Psoas muscle (tissue), 8 donors: ENCODE measurements around the gene GPI. TPM values are rescaled to one million over a fixed set of nuclear protein-coding genes. Genes with fewer than 3 reads are reported as not detected.

Experiments used
- ATAC-seq, 4 donors: fragments of 200-7000 bp; cut with Tn5 transposase; one replicate each; pipeline ENCODE4 v1.9.1; 2020; ENCODE audit warnings: moderate library complexity in 3 of 4, mild to moderate bottlenecking in 2 of 4
- DNase-seq, 2 donors: peaks; one replicate each; pipeline ENCODE4 v3.0.0-alpha.2; 2020
- H3K27ac ChIP-seq: fragments of 200-600 bp; one replicate; pipeline ENCODE4 v1.8.0; 2022
- H3K27me3 ChIP-seq, 3 donors: fragments of 200-600 bp in 1 of 3; one replicate each; pipeline versions ENCODE4 v1.6.1 to v1.8.0; 2013 to 2022; ENCODE audit warnings: low read length in 2 of 3, mild to moderate bottlenecking in 2 of 3, moderate library complexity in 1 of 3; ENCODE audit not compliant: insufficient read depth in 3 of 3
- H3K36me3 ChIP-seq, 2 donors: fragments of 200-600 bp in 1 of 2; one replicate each; pipeline versions ENCODE4 v1.6.1 to v1.8.0; 2013 to 2022; ENCODE audit warnings: low read depth in 1 of 2, mild to moderate bottlenecking in 1 of 2, moderate library complexity in 1 of 2; ENCODE audit not compliant: insufficient read depth in 1 of 2
- H3K4me1 ChIP-seq: fragments of 200-600 bp; one replicate; pipeline ENCODE4 v1.8.0; 2022
- H3K4me3 ChIP-seq: fragments of 200-600 bp; one replicate; pipeline ENCODE4 v1.8.0; 2022; ENCODE audit warnings: mild to moderate bottlenecking
- H3K9me3 ChIP-seq: fragments of 200-600 bp; one replicate; pipeline ENCODE4 v1.8.0; 2022
- WGBS, 3 donors: extraction: QIAGEN DNeasy Blood & Tissue Kit; methylation state at CpG; one replicate each; pipeline versions ENCODE4 v1.1.6 to v1.1.7; 2013; 5-methylcytosine and 5-hydroxymethylcytosine counted together
- intact Hi-C, 2 donors: fragments of 100-400 bp; cut with DNase I; formaldehyde crosslinking; loops; one replicate each; pipeline versions ENCODE4 v1.11.0 to v1.14.2; 2022
- polyA plus RNA-seq, 3 donors: library from polyadenylated mRNA; stranded (reverse); fragments of 200-250 nt; gene quantifications; one replicate each; pipeline ENCODE4 v1.2.3, GENCODE V29; 2013
- total RNA-seq, 4 donors: library from RNA; stranded (reverse); fragmentation: NEBNext Ultra II Directional in 2 of 4; extraction: Animal tissue kit (Norgen Biotek cat#: 25700) in 2 of 4; gene quantifications; one replicate each; pipeline versions ENCODE4 v1.2.1 to v1.2.4, GENCODE V29; 2021 to 2023
- TF ChIP-seq, protein P1 (sequence below): fragments of 200-600 bp; IDR thresholded peaks from one replicate; pipeline ENCODE4 v1.8.0; 2022; ENCODE audit warnings: antibody characterized with exemption
- donor health status: healthy with polysubstance abuse.
- donor health status: DM: no; HTN: no; CAD: no; lungs with moderate emphysema.
- donor health status: Bipolar disorder and iron deficiency.
- donor health status: healthy.
- donor health status: DM: yes; HTN: yes; CAD: no.
- donor health status: DM: no; HTN: no; CAD: no.
- donor health status: DM: no; HTN: no; CAD: no.
- donor health status: DM: yes; HTN: yes; CAD: no.

GPI gene
- total and polyA plus RNA-seq, 7 donors: 111 to 259 (median 170) TPM

DNA sequence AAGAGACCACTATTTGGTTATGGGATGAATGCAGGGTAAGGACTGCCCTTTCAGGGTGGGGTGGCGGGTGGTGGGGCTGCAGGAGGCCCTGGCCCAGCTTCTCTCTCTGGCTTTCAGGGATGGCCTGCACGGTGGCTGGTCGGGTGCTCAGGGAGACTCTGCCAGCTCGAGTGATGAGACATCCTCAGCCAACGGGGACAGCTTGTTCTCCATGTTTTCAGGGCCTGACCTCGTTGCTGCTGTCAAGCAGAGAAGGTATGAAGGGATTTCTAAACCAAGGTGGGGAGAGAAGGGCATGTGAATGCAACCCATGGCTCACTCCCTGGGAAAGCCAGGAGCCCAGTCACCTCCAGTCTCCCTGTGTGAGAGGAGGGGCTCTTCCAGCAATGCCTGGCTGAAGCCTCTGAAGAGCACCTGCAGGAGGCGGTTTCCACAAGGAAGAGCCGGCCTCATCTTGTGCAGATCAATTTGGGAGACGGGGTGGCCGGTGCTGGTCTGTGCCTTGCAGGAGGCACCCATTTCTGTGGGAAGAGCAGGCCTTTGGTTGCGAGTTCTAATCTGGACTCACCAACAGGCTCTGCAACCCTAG is 16.0 kb upstream of the GPI start:
- intact Hi-C loops: no loop called here
- TF ChIP-seq, protein P1, sequence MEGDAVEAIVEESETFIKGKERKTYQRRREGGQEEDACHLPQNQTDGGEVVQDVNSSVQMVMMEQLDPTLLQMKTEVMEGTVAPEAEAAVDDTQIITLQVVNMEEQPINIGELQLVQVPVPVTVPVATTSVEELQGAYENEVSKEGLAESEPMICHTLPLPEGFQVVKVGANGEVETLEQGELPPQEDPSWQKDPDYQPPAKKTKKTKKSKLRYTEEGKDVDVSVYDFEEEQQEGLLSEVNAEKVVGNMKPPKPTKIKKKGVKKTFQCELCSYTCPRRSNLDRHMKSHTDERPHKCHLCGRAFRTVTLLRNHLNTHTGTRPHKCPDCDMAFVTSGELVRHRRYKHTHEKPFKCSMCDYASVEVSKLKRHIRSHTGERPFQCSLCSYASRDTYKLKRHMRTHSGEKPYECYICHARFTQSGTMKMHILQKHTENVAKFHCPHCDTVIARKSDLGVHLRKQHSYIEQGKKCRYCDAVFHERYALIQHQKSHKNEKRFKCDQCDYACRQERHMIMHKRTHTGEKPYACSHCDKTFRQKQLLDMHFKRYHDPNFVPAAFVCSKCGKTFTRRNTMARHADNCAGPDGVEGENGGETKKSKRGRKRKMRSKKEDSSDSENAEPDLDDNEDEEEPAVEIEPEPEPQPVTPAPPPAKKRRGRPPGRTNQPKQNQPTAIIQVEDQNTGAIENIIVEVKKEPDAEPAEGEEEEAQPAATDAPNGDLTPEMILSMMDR: no peak
- 76 to 94% (median 87%) methylated on average over 11 of the region's 11 CpGs for WGBS, 3 donors
- Histone ChIP-seq H3K9me3 (no peaks in the 10 kb centered on the region), H3K4me3 (no peak overlapping the region), H3K36me3 (peaks cover 0 to 76% of the 10 kb centered on the region in 2 donors), H3K27ac (no peak overlapping the region), H3K4me1 (no peaks in the 10 kb centered on the region), H3K27me3 (no peaks in the 10 kb centered on the region)
- peak in 2 of 4 donors; percentile 16 to 21 for ATAC-seq
- no peak for DNase-seq

DNA sequence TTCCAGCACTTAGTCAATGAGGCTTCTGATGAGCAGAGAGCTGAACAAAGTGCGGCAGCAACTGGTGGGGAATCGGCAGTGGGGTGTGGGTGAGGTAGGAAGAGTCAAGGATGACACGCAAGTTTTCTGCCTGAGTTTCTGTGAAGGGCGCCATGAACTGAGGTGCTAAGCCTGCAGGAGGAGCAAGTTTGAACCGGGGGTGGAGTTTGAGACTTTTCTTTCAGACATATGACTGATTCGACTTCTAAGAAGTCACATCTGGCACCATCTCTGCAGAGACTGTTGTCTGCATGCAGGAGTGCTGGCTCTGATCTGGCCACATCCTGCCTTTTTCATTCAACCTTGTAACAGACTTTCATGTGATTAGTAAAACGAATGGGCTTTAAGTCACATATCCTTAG is 14.8 kb upstream of the GPI start:
- WGBS, 3 donors: 71 to 86% (median 79%) methylated on average over 7 of the region's 7 CpGs

DNA sequence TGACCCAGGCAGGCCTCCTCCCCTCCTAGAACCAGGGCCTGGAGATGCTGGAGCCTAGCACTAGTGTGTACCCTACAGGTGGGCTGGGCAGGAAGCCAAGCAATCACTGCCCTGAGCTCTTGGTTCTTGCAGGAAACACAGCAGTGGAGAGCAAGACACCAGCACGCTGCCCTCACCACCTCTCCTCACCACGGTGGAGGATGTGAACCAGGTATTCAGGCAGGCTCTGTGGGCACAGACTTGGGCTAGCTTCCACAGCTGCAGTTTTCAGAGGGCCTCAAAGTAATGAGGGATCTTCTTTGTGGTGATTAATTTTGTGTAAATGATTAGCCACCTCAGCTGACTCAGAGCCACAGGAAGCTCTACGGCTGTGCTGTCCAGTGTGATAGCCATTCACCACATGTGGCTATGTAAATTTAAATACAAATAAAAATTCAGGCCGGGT is 13.6 kb upstream of the GPI start:
- H3K4me1 ChIP-seq: no peaks in the 10 kb centered on the region
- no peak overlapping the region for H3K4me3 ChIP-seq
- DNase-seq (no peak), ATAC-seq (no peak)
- H3K9me3 ChIP-seq: no peaks in the 10 kb centered on the region
- H3K27me3 ChIP-seq: no peaks in the 10 kb centered on the region
- WGBS, 3 donors: 88 to 95% (median 91%) methylated on average over 4 of the region's 4 CpGs
- intact Hi-C loops: no loop called here
- peaks cover 0 to 79% of the 10 kb centered on the region in 2 donors for H3K36me3 ChIP-seq
- H3K27ac ChIP-seq: no peak overlapping the region
- TF ChIP-seq, protein P1: no peak

More for the DNA sequence above, 14.8 kb upstream of the GPI start:
- Histone ChIP-seq H3K27me3 (no peaks in the 10 kb centered on the region), H3K4me3 (no peak overlapping the region), H3K27ac (peak overlapping the region; percentile 16), H3K9me3 (no peaks in the 10 kb centered on the region), H3K4me1 (no peaks in the 10 kb centered on the region), H3K36me3 (peaks cover 0 to 82% of the 10 kb centered on the region in 2 donors)
- TF ChIP-seq, protein P1: no peak
- ATAC-seq (no peak), DNase-seq (no peak)
- intact Hi-C loops: no loop called here

DNA sequence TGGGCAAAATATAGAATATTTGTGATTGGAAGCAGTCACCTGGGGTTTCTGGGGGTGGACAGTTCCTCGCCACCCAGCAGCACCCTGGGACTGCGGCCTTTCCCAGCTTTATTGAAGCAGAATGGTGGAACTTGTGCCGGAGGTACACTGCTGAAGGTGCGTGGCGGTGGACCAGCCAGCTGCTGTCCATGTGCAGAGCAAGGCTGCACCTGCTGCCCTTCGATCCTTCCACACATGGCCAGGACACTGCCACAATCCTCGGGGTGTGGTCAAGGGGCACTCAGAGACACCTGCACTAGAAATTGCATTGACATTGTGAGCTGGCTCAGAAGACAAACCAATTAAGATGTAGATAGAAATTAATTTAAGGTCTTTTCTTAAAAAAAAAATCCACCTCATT is 11.4 kb upstream of the GPI start:
- H3K4me1 ChIP-seq: peaks cover 2% of the 10 kb centered on the region
- peak in 1 of 2 donors; percentile 37 for DNase-seq
- TF ChIP-seq, protein P1: no peak
- intact Hi-C loops: no loop called here
- H3K36me3 ChIP-seq: peaks cover 0 to 73% of the 10 kb centered on the region in 2 donors
- 79 to 88% (median 81%) methylated on average over 7 of the region's 7 CpGs for WGBS, 3 donors
- peak in 1 of 4 donors; percentile 23 for ATAC-seq
- no peaks in the 10 kb centered on the region for H3K27me3 ChIP-seq
- no peak overlapping the region for H3K27ac ChIP-seq
- no peaks in the 10 kb centered on the region for H3K9me3 ChIP-seq
- H3K4me3 ChIP-seq: no peak overlapping the region

DNA sequence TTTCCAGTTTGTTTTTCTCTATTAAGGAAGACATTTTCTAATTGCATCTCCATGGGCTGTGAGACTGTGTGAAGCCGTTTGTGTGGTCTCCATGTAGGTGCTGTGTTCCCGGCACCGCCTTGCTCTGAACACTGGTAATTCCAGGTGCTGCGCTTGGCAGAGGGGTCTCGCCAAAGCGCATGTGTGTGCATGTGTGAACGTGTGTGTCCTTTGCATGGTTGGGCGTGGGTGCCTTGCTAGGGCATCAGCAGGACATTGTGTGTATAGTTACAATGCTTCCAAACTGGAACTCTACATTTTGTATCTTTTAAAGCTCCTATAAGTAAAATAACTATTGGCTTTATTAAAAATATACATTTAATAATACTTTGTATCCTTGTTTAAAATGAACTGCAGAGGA is 9.8 kb upstream of the GPI start:
- no peak overlapping the region for H3K27ac ChIP-seq
- H3K4me1 ChIP-seq: peaks cover 5% of the 10 kb centered on the region
- WGBS, 3 donors: 96 to 97% (median 96%) methylated on average over 8 of the region's 8 CpGs
- peaks cover 0 to 57% of the 10 kb centered on the region in 2 donors for H3K36me3 ChIP-seq
- TF ChIP-seq, protein P1: no peak
- DNase-seq (no peak), ATAC-seq (no peak)
- H3K4me3 ChIP-seq: no peak overlapping the region
- intact Hi-C loops: no loop called here
- H3K9me3 ChIP-seq: no peaks in the 10 kb centered on the region
- H3K27me3 ChIP-seq: no peaks in the 10 kb centered on the region
